Skeletal muscle satellite cell (primary cell): ENCODE data around the gene RAB3A.
"Not testable (repeated sequence)": the region's sequence is repeated elsewhere in the genome, so short reads cannot be mapped to it uniquely, and the experiment has no call there.

Experiments used
- H3K27me3 ChIP-seq: 2 replicates; pipeline ENCODE4 v1.7.0; 2013; ENCODE audit warnings: low read length; ENCODE audit not compliant: control insufficient read depth, insufficient read depth
- H3K36me3 ChIP-seq: 2 replicates; pipeline ENCODE4 v1.7.0; 2013; ENCODE audit warnings: mild to moderate bottlenecking, control low read depth, low read length; ENCODE audit not compliant: insufficient read depth
- H3K4me1 ChIP-seq: 2 replicates; pipeline ENCODE4 v1.7.0; 2013; ENCODE audit warnings: low read length; ENCODE audit not compliant: control insufficient read depth, insufficient read depth
- H3K4me2 ChIP-seq: 2 replicates; pipeline ENCODE4 v1.7.0; 2013; ENCODE audit warnings: mild to moderate bottlenecking, low read length
- H3K4me3 ChIP-seq: 2 replicates; pipeline ENCODE4 v1.7.0; 2013; ENCODE audit warnings: low read length
- H3K9ac ChIP-seq: 2 replicates; pipeline ENCODE4 v1.7.0; 2013; ENCODE audit warnings: mild to moderate bottlenecking, low read depth, low read length, moderate library complexity
- H3K9me3 ChIP-seq: replicated peaks from 2 replicates; pipeline ENCODE4 v1.7.0; 2013; ENCODE audit warnings: mild to moderate bottlenecking, control low read depth, low read length

Gene RAB3A

DNA sequence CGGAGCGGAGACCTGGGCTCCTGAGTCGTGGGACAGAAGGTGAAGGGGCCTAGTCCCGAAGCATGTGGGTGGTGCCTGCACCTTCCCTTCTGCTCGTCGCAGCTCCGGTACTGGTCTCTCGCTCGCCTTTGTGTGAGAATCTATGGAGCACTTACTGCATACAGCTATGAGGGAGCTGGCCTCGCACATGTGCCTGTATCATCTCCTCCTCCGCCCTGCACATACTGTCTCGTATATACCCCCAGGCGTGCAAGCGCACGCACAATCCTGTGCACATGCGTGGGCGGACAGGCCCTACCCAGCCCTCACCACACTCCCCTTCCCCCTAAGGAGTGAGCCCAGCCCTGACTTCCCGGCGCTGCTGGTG lies 42.2 kb downstream of the RAB3A start:
- Histone ChIP-seq H3K36me3 (peaks cover 35% of the 10 kb centered on the region), H3K9ac (no peak overlapping the region), H3K27me3 (no peaks in the 10 kb centered on the region), H3K4me2 (peak overlapping the region; percentile 77), H3K4me1 (peaks cover 25% of the 10 kb centered on the region), H3K9me3 (no peaks in the 10 kb centered on the region), H3K4me3 (peak overlapping the region; percentile 59)

- no peaks in the 10 kb centered on the region for H3K9me3 ChIP-seq
- H3K4me3 ChIP-seq = peak overlapping the region; percentile 65
- H3K27me3 ChIP-seq = no peaks in the 10 kb centered on the region
- peak overlapping the region; percentile 62 for H3K9ac ChIP-seq
- peaks cover 31% of the 10 kb centered on the region for H3K4me1 ChIP-seq
- H3K36me3 ChIP-seq = peaks cover 38% of the 10 kb centered on the region
- peak overlapping the region; percentile 82 for H3K4me2 ChIP-seq
These were observed 42.7 kb downstream of the RAB3A start for GRCh38 chr19:18160971-18161635.

DNA sequence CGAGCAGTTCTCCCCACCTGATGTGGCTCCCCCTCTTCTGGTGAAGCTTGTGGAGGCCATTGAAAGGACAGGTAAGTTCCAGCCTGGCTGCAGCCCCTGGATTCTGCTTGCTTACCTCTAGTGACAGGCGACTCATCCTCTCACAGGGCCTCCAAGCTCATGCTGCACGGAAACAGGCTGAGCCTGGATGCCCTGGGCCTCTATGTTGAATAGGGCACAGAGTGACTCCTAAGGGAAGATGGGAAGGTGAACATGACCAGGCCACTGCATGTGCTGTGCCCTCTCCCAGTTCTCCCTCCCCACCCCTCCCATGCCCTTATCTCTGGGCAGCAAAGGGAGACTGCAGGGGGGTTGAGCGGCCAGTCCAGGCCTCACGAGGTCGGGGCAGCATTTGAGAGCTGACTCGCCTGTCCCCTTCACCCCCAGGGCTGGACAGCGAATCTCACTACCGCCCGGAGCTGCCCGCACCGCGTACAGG lies 43.3 kb downstream of the RAB3A start:
- Histone ChIP-seq H3K4me1 (peaks cover 31% of the 10 kb centered on the region), H3K36me3 (peaks cover 37% of the 10 kb centered on the region), H3K4me3 (peak overlapping the region; percentile 65), H3K9ac (peak overlapping the region; percentile 62), H3K4me2 (peak overlapping the region; percentile 82), H3K27me3 (no peaks in the 10 kb centered on the region), H3K9me3 (no peaks in the 10 kb centered on the region)

DNA sequence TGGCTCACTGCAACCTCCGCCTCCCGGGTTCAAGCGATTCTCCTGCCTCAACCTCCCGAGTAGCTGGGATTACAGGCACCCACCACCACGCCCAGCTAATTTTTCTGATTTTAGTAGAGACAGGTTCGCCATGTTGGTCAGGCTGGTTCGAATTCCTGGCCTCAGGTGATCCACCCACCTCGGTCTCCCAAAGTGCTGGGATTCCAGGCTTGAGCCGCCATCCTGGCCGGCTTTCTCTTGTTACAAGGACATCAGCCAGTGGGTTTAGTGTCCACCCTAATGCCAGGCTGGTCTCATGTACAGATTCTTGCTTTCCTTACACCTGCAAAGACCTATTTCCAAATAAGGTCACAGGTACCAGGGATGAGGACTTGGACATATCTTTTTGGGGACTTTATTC lies 44.0 kb downstream of the RAB3A start:
- H3K9me3 ChIP-seq = no peaks in the 10 kb centered on the region
- peaks cover 39% of the 10 kb centered on the region for H3K36me3 ChIP-seq
- H3K4me3 ChIP-seq = no peak overlapping the region
- H3K27me3 ChIP-seq = no peaks in the 10 kb centered on the region
- no peak overlapping the region for H3K4me2 ChIP-seq
- H3K4me1 ChIP-seq = peaks cover 31% of the 10 kb centered on the region
- H3K9ac ChIP-seq = no peak overlapping the region

DNA sequence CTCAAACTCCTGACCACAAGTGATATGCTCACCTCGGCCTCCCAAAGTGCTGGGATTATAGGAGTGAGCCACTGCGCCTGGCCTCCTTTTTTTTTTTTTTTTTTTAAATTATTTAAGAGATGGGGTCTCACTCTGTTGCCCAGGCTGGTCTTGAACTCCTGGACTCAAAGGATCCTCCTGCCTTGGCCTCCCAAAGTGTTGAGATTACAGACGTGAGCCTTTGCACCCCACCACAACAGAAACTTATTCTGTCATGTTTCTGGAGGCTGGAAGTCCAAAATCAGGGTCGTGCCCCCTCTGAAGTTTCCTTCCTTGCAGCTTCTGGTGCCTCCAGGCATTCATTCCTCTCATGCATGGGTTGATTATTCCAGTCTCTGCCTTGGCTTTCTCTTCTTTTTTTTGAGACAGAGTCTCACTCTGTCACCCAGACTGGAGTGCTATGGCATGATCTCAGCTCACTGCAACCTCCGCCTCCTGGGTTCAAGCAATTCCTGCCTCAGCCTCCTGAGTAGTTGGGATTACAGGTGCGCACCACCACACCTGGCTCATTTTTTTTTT lies 44.7 kb downstream of the RAB3A start:
- H3K9ac ChIP-seq, H3K9me3 ChIP-seq, H3K4me3 ChIP-seq, H3K4me2 ChIP-seq, H3K27me3 ChIP-seq: not testable (repeated sequence)
- peaks cover 39% of the 10 kb centered on the region for H3K36me3 ChIP-seq
- peaks cover 36% of the 10 kb centered on the region for H3K4me1 ChIP-seq

GRCh38 chr19:18158467-18158866 lies 45.4 kb downstream of the RAB3A start:
- H3K36me3 ChIP-seq = peaks cover 38% of the 10 kb centered on the region
- no peak overlapping the region for H3K4me2 ChIP-seq
- H3K4me1 ChIP-seq = peaks cover 42% of the 10 kb centered on the region
- H3K9ac ChIP-seq = no peak overlapping the region
- H3K4me3 ChIP-seq = no peak overlapping the region
- H3K27me3 ChIP-seq = no peaks in the 10 kb centered on the region
- no peaks in the 10 kb centered on the region for H3K9me3 ChIP-seq

- H3K9ac ChIP-seq = peak overlapping the region; percentile 50
- peaks cover 30% of the 10 kb centered on the region for H3K36me3 ChIP-seq
- no peaks in the 10 kb centered on the region for H3K9me3 ChIP-seq
- no peak overlapping the region for H3K4me3 ChIP-seq
- H3K27me3 ChIP-seq = no peaks in the 10 kb centered on the region
- peak overlapping the region; percentile 61 for H3K4me2 ChIP-seq
- H3K4me1 ChIP-seq = peaks cover 42% of the 10 kb centered on the region
These were observed 46.3 kb downstream of the RAB3A start for GRCh38 chr19:18157465-18158063.

DNA sequence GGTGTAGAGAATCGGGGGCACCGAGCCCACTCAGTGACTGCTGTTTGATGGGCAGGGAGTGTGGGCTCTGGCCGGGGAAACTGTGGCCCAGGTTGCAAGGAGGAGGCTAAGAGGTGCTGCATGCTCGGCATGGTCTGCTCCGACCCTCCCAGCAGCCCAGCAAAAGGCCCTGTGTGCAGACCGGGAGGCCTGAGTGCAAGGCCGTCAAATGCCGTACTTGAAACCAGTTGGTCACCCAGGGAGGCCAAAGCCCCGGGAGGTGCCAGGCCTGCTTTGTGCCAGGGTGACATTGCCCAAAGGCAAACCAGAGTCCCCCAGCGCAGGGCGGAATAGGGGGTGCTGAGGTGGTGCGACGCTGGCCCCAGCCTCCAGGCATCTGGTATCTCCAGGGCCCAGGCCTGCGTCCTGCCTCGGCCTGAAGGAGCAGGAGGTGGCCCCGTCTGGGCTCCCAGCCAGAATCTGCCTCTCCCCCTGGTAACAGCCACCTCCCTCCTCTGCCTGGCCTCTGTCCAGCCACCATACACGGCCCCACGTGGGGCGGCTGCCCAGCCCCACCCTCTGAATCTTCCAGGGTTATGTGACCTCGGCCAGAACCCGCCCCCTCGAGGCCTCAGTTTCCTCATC lies 46.9 kb downstream of the RAB3A start:
- Histone ChIP-seq H3K9ac (peak overlapping the region; percentile 50), H3K27me3 (no peaks in the 10 kb centered on the region), H3K36me3 (peaks cover 26% of the 10 kb centered on the region), H3K4me3 (no peak overlapping the region), H3K4me1 (peaks cover 42% of the 10 kb centered on the region), H3K4me2 (peak overlapping the region; percentile 61), H3K9me3 (no peaks in the 10 kb centered on the region)

- H3K27me3 ChIP-seq = no peaks in the 10 kb centered on the region
- H3K9ac ChIP-seq = peak overlapping the region; percentile 50
- H3K9me3 ChIP-seq = no peaks in the 10 kb centered on the region
- no peak overlapping the region for H3K4me2 ChIP-seq
- no peak overlapping the region for H3K4me3 ChIP-seq
- peaks cover 44% of the 10 kb centered on the region for H3K4me1 ChIP-seq
- H3K36me3 ChIP-seq = peaks cover 20% of the 10 kb centered on the region
These were observed 47.6 kb downstream of the RAB3A start for GRCh38 chr19:18156268-18156667.

DNA sequence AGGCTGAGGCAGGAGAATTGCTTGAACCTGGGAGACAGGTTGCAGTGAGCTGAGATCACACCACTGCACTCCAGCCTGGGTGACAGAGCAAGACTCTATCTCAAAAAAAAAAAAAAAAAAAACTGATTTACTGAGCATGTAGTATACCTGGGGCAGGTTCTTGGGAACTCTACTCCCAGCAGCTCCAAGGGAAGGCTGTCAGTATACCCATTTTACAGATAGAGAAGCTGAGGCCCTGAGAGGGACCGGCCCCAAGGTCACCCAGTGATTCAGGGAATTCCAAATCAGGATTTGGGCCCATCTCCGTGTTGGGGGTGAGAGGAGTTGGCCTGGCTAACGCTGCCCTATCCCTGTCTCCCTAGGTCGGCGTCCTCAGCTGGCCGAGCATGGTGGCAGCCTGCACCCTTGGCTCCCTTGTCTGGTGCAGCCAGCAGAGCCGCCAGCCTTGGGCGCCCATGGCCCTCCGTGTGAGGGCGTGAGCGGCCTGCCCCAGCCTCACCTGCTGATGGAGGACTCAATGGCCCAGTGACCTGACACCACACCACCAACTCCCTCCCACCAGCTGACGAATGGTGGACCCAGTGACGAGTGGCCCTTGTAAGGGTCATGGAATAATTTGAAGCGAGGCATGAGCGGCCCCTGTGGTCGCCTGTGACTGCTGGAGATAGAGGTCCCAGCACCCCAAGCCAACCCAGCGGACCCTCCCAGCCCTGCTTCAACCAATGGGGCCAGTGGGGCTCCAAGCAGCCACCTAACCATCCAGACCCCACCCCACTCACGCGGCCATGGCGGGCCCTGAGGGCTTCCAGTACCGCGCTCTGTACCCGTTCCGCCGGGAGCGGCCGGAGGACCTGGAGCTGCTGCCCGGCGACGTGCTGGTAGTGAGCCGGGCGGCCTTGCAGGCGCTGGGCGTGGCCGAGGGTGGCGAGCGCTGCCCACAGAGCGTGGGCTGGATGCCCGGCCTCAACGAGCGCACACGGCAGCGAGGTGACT lies 48.5 kb downstream of the RAB3A start:
- H3K9me3 ChIP-seq = no peaks in the 10 kb centered on the region
- H3K36me3 ChIP-seq = peaks cover 20% of the 10 kb centered on the region
- H3K9ac ChIP-seq = no peak overlapping the region
- no peaks in the 10 kb centered on the region for H3K27me3 ChIP-seq
- H3K4me2 ChIP-seq = no peak overlapping the region
- H3K4me1 ChIP-seq = peaks cover 38% of the 10 kb centered on the region
- H3K4me3 ChIP-seq = no peak overlapping the region
